Liver (tissue), 9 donors: Measurements from ENCODE around the gene RAF1. TPM values are rescaled to one million over a fixed set of nuclear protein-coding genes. Genes with fewer than 3 reads are reported as not detected.

Experiments
- DNase-seq: peaks from one replicate; pipeline ENCODE4 v3.0.0-alpha.2; 2017; ENCODE audit warnings: low spot score
- H3K27ac ChIP-seq, 2 donors: one replicate each; pipeline ENCODE4 v1.7.0; 2013; ENCODE audit warnings: inconsistent platforms in 2 of 2, low read length in 2 of 2, control low read depth in 1 of 2, low read depth in 1 of 2, mild to moderate bottlenecking in 1 of 2
- H3K27me3 ChIP-seq, 4 donors: one replicate each; pipeline versions ENCODE4 v1.6.1 to v1.7.0; 2013; ENCODE audit warnings: low read length in 3 of 4, inconsistent platforms in 1 of 4, mild to moderate bottlenecking in 1 of 4, moderate library complexity in 1 of 4; ENCODE audit not compliant: control insufficient read depth in 4 of 4, insufficient read depth in 4 of 4
- H3K36me3 ChIP-seq, 4 donors: one replicate each; pipeline versions ENCODE4 v1.6.1 to v1.7.0; 2013; ENCODE audit warnings: low read length in 3 of 4, mild to moderate bottlenecking in 3 of 4, low read depth in 1 of 4, moderate library complexity in 1 of 4; ENCODE audit not compliant: control insufficient read depth in 4 of 4, insufficient read depth in 3 of 4
- H3K4me1 ChIP-seq, 4 donors: one replicate each; pipeline versions ENCODE4 v1.6.1 to v1.7.0; 2013; ENCODE audit warnings: low read length in 3 of 4, mild to moderate bottlenecking in 3 of 4, moderate library complexity in 1 of 4; ENCODE audit not compliant: control insufficient read depth in 4 of 4, insufficient read depth in 4 of 4
- H3K4me3 ChIP-seq, 3 donors: one replicate each; pipeline versions ENCODE4 v1.6.1 to v1.7.0; 2013; ENCODE audit warnings: low read length in 3 of 3, control low read depth in 1 of 3, low read depth in 1 of 3, mild to moderate bottlenecking in 1 of 3
- H3K9ac ChIP-seq, 2 donors: one replicate each; pipeline ENCODE4 v1.7.0; 2013; ENCODE audit warnings: low read length in 2 of 2, mild to moderate bottlenecking in 2 of 2, moderate library complexity in 2 of 2, control low read depth in 1 of 2, low read depth in 1 of 2
- H3K9me3 ChIP-seq, 4 donors: one replicate each; pipeline versions ENCODE4 v1.6.1 to v1.7.0; 2013; ENCODE audit warnings: low read length in 3 of 4; ENCODE audit not compliant: control insufficient read depth in 4 of 4
- EGR1 ChIP-seq, 2 donors: IDR thresholded peaks; 2 replicates each; pipeline ENCODE4 v1.6.1; 2016 to 2018; ENCODE audit warnings: antibody characterized with exemption in 2 of 2, low read depth in 2 of 2
- FOXA2 ChIP-seq: IDR thresholded peaks from 2 replicates; pipeline ENCODE4 v1.6.1; 2016; ENCODE audit warnings: antibody characterized with exemption
- GABPA ChIP-seq, 2 donors: IDR thresholded peaks in 1 of 2; conservative IDR thresholded peaks in 1 of 2; 2 replicates each; pipeline ENCODE4 v1.6.1; 2016; ENCODE audit warnings: antibody characterized with exemption in 2 of 2, mild to moderate bottlenecking in 1 of 2, moderate library complexity in 1 of 2
- HNF4A ChIP-seq, 2 donors: conservative IDR thresholded peaks; 2 replicates each; pipeline ENCODE4 v1.6.1; 2016; ENCODE audit warnings: antibody characterized with exemption in 2 of 2, mild to moderate bottlenecking in 2 of 2
- HNF4G ChIP-seq: IDR thresholded peaks from 2 replicates; pipeline ENCODE4 v1.6.1; 2016; ENCODE audit warnings: antibody characterized with exemption
- JUND ChIP-seq, 2 donors: IDR thresholded peaks; 2 replicates each; pipeline ENCODE4 v1.6.1; 2016; ENCODE audit warnings: antibody characterized with exemption in 2 of 2
- NR2F2 ChIP-seq: IDR thresholded peaks from 2 replicates; pipeline ENCODE4 v1.6.1; 2016; ENCODE audit warnings: antibody characterized with exemption
- RAD21 ChIP-seq, 2 donors: IDR thresholded peaks; 2 replicates each; pipeline ENCODE4 v1.6.1; 2016; ENCODE audit warnings: antibody characterized with exemption in 2 of 2, mild to moderate bottlenecking in 2 of 2
- RXRA ChIP-seq, 2 donors: IDR thresholded peaks; 2 replicates each; pipeline ENCODE4 v1.6.1; 2017 to 2018; ENCODE audit warnings: antibody characterized with exemption in 2 of 2, mild to moderate bottlenecking in 1 of 2
- SP1 ChIP-seq: IDR thresholded peaks from 2 replicates; pipeline ENCODE4 v1.6.1; 2018; ENCODE audit warnings: antibody characterized with exemption, mild to moderate bottlenecking
- TAF1 ChIP-seq: conservative IDR thresholded peaks from 2 replicates; pipeline ENCODE4 v1.6.1; 2016; ENCODE audit warnings: antibody characterized with exemption, mild to moderate bottlenecking
- YY1 ChIP-seq: IDR thresholded peaks from 2 replicates; pipeline ENCODE4 v1.6.1; 2016; ENCODE audit warnings: antibody characterized with exemption, mild to moderate bottlenecking
- whole genome bisulfite sequencing: extraction: QIAGEN DNeasy Blood & Tissue Kit; methylation state at CpG from one replicate; pipeline ENCODE4 v1.1.7; 2013; 5-methylcytosine and 5-hydroxymethylcytosine counted together
- polyA plus RNA-seq, 2 donors: library from polyadenylated mRNA; stranded (reverse) in 1 of 2; unstranded in 1 of 2; fragments of 200-250 nt in 1 of 2; fragments of >200 nt in 1 of 2; fragmentation: Nextera tagmentation in 1 of 2; extraction: Ambion mirVana in 1 of 2; gene quantifications; one replicate each; pipeline versions ENCODE4 v1.2.1 to v1.2.3, GENCODE V29; 2013 to 2015
- total RNA-seq, 2 donors: library from RNA; depleted of rRNA; stranded (reverse); fragments of >200 nt; gene quantifications; one replicate each; pipeline ENCODE4 v1.2.3, GENCODE V29; 2014
- TF ChIP-seq, protein P1 (sequence below): fragments of 150-350 bp; IDR thresholded peaks from 2 replicates; pipeline ENCODE4 v1.5.1; 2017; ENCODE audit warnings: improper control_type of control experiment, low read depth, low read length; ENCODE audit not compliant: missing input control
- TF ChIP-seq, protein P2 (sequence below): IDR thresholded peaks from 2 replicates; pipeline ENCODE4 v1.6.1; 2016; ENCODE audit warnings: antibody characterized with exemption
- TF ChIP-seq, protein P3 (sequence below): IDR thresholded peaks from 2 replicates; pipeline ENCODE4 v1.6.1; 2016; ENCODE audit warnings: antibody characterized with exemption, mild to moderate bottlenecking
- TF ChIP-seq, protein P4 (sequence below): IDR thresholded peaks from 2 replicates; pipeline ENCODE4 v1.6.1; 2016; ENCODE audit warnings: antibody characterized with exemption
- donor health status: healthy.
- donor health status: healthy.
- donor health status: healthy.
- donor health status: healthy.
- donor health status: healthy.

Gene RAF1
- total and polyA plus RNA-seq, 4 donors, result 44.3 to 92.3 (median 63.2) TPM

DNA sequence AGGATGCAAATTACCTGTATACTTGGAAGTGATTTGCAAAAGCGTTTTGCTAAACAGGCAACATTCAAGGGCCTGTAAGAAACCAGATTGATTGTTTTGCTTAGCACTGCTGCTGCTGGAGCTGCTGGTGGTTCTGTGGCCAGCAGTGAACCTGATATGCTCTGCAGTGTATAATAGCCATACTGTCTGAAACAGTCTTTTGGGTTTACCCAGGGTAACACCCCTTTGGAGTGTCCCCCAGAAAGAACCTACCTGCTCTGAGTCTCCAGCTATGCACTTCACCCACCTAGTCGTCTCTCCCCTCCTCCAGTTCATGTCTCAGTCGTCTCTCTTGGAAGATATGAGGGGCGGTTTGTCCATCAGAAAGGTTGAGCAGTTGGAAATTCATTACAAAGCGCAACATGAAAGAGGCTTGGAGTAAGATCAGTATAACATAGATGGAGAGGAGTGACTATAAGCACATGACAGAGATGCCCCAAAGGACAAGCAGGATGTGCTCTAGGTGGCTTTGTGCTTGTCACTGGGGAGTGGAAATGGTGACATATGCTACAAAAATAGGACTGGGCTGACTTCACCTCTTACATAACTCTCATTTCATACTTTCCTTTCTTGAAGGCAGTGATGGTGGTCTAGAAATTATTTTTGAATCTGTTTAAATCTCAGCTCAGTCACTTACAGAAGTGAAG, 103.3 kb downstream of the RAF1 start:
- 88% methylated on average over 5 of the region's 5 CpGs for WGBS
- peaks cover 0 to 35% (median 21%) of the 10 kb centered on the region in 4 donors for H3K4me1 ChIP-seq
- no peak overlapping the region for H3K4me3 ChIP-seq
- DNase-seq, result no peak
- H3K9me3 ChIP-seq, result no peaks in the 10 kb centered on the region
- no peaks in the 10 kb centered on the region for H3K27me3 ChIP-seq
- H3K27ac ChIP-seq, result no peak overlapping the region
- no peak for TF ChIP-seq EGR1 (IDR thresholded peaks at IDR 0.05; ENCODE audit: low read depth in 2 of 2)
- no peak for TF ChIP-seq TAF1
- TF ChIP-seq, protein P1, sequence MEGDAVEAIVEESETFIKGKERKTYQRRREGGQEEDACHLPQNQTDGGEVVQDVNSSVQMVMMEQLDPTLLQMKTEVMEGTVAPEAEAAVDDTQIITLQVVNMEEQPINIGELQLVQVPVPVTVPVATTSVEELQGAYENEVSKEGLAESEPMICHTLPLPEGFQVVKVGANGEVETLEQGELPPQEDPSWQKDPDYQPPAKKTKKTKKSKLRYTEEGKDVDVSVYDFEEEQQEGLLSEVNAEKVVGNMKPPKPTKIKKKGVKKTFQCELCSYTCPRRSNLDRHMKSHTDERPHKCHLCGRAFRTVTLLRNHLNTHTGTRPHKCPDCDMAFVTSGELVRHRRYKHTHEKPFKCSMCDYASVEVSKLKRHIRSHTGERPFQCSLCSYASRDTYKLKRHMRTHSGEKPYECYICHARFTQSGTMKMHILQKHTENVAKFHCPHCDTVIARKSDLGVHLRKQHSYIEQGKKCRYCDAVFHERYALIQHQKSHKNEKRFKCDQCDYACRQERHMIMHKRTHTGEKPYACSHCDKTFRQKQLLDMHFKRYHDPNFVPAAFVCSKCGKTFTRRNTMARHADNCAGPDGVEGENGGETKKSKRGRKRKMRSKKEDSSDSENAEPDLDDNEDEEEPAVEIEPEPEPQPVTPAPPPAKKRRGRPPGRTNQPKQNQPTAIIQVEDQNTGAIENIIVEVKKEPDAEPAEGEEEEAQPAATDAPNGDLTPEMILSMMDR, result no peak
- TF ChIP-seq SP1, result no peak
- no peak for TF ChIP-seq HNF4A (conservative IDR thresholded peaks at IDR 0.05)
- no peak for TF ChIP-seq GABPA (IDR thresholded peaks at IDR 0.05 in 1 of 2, conservative IDR thresholded peaks at IDR 0.05 in 1 of 2)
- TF ChIP-seq, protein P2, sequence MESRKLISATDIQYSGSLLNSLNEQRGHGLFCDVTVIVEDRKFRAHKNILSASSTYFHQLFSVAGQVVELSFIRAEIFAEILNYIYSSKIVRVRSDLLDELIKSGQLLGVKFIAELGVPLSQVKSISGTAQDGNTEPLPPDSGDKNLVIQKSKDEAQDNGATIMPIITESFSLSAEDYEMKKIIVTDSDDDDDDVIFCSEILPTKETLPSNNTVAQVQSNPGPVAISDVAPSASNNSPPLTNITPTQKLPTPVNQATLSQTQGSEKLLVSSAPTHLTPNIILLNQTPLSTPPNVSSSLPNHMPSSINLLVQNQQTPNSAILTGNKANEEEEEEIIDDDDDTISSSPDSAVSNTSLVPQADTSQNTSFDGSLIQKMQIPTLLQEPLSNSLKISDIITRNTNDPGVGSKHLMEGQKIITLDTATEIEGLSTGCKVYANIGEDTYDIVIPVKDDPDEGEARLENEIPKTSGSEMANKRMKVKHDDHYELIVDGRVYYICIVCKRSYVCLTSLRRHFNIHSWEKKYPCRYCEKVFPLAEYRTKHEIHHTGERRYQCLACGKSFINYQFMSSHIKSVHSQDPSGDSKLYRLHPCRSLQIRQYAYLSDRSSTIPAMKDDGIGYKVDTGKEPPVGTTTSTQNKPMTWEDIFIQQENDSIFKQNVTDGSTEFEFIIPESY, result no peak
- TF ChIP-seq FOXA2, result no peak
- no peak for TF ChIP-seq RAD21 (IDR thresholded peaks at IDR 0.05)
- no peak for TF ChIP-seq NR2F2
- no peak for TF ChIP-seq RXRA (IDR thresholded peaks at IDR 0.05)
- no peak for TF ChIP-seq HNF4G
- TF ChIP-seq, protein P3, sequence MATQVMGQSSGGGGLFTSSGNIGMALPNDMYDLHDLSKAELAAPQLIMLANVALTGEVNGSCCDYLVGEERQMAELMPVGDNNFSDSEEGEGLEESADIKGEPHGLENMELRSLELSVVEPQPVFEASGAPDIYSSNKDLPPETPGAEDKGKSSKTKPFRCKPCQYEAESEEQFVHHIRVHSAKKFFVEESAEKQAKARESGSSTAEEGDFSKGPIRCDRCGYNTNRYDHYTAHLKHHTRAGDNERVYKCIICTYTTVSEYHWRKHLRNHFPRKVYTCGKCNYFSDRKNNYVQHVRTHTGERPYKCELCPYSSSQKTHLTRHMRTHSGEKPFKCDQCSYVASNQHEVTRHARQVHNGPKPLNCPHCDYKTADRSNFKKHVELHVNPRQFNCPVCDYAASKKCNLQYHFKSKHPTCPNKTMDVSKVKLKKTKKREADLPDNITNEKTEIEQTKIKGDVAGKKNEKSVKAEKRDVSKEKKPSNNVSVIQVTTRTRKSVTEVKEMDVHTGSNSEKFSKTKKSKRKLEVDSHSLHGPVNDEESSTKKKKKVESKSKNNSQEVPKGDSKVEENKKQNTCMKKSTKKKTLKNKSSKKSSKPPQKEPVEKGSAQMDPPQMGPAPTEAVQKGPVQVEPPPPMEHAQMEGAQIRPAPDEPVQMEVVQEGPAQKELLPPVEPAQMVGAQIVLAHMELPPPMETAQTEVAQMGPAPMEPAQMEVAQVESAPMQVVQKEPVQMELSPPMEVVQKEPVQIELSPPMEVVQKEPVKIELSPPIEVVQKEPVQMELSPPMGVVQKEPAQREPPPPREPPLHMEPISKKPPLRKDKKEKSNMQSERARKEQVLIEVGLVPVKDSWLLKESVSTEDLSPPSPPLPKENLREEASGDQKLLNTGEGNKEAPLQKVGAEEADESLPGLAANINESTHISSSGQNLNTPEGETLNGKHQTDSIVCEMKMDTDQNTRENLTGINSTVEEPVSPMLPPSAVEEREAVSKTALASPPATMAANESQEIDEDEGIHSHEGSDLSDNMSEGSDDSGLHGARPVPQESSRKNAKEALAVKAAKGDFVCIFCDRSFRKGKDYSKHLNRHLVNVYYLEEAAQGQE, result no peak
- TF ChIP-seq JUND (IDR thresholded peaks at IDR 0.05), result no peak
- TF ChIP-seq, protein P4, sequence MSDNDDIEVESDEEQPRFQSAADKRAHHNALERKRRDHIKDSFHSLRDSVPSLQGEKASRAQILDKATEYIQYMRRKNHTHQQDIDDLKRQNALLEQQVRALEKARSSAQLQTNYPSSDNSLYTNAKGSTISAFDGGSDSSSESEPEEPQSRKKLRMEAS, result no peak
- TF ChIP-seq YY1, result no peak
- no peak overlapping the region for H3K9ac ChIP-seq
- no peaks in the 10 kb centered on the region for H3K36me3 ChIP-seq

DNA sequence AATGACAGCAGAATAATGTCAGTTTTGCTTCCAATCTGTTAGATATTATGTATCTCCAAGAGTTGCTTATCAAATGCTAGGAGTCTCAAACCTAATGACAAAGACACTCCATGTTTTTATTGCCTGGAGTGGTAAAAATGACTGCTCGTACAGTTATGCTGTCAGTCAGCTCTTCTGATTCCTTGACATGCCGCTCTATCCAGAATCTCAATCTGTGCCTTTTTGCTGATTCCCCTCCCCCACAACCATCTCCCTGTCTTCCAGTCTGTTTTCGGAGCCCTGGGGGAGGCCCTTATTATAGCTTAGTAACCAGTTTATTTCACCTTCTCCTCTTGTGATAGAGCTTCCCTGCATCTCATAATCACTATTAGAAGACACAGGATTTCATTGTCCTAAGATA, 104.4 kb downstream of the RAF1 start:
- Histone ChIP-seq H3K9me3 (no peaks in the 10 kb centered on the region), H3K9ac (no peak overlapping the region), H3K27ac (no peak overlapping the region), H3K27me3 (no peaks in the 10 kb centered on the region), H3K4me3 (no peak overlapping the region), H3K36me3 (no peaks in the 10 kb centered on the region), H3K4me1 (peaks cover 0 to 35% (median 21%) of the 10 kb centered on the region in 4 donors)
- no peak for DNase-seq
- WGBS, result 93% methylated on average over 3 of the region's 3 CpGs
- TF ChIP-seq TAF1 (no peak), EGR1 (IDR thresholded peaks at IDR 0.05; ENCODE audit: low read depth in 2 of 2) (no peak), YY1 (no peak), JUND (IDR thresholded peaks at IDR 0.05) (no peak), NR2F2 (no peak), RAD21 (IDR thresholded peaks at IDR 0.05) (no peak)
- TF ChIP-seq, protein P2, result no peak
- TF ChIP-seq, protein P4, result no peak
- TF ChIP-seq, protein P3, result no peak
